Measurements from ENCODE around the gene ATP1A3.
A peak's percentile ranks its signal among the peaks of the same experiment; 100 is the strongest.
"Not testable (repeated sequence)": the region's sequence is repeated elsewhere in the genome, so short reads cannot be mapped to it uniquely, and the experiment has no call there.

The ATP1A3 gene

DNA sequence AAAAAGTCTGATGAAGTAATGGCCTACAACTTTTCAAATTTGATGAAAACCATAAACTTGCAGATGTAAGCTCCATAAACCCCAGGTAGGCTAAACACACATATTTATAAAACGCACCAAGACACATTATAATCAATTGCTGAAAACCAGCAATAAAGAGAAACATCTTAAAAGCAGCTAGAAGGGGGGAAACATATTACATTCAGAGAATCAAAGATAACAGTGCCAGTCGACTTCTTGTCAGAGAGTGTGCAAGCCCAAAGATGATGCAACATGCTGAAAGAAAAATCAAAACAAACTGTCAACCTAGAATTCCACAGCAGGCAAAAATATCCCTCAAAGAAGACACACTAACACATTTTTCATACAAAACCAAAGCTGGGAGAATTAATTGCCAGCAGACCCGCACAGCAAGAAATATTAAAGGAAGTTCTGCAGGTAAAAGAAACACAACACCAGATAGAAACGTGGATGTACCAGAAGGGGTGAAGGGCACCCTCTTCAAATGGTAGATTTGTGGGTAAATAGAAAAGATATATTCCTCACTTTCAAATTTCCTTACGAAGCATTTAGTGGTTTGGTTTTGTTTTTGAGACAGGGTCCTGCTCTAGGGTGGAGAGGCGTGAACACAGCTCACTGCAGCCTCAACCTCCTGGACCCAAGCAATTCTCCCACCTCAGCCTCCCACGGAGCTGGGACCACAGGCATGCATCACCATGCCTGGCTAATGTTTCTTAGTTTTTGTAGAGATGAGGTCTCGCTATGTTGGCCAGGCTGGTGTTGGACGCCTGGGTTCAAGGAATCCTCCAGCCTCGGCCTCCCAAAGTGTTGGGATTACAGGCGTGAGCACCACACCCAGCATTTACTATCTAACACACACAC, 16.5 kb upstream of the ATP1A3 start:
- no peak for DNase-seq

DNA sequence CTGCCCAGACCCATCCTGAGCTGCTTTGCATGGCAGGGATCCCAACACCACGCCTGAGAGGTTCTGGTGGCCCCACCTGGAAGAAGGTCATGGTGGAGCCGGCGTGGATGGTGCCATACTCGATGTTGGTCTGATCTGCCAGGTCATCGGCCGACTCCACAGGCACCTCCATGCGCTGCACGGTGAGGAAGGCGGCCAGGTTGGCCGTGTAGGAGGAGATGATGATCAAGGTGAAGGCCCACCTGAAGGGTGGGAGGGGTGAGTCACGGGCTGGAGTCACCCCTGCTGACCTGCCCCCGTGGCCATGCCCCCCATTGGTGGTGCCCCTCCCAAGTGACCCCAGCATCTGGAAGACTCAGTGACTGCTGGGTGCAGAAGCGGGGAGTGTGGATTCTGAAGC, 12.5 kb upstream of the ATP1A3 start:
- DNase-seq, result no peak

DNA sequence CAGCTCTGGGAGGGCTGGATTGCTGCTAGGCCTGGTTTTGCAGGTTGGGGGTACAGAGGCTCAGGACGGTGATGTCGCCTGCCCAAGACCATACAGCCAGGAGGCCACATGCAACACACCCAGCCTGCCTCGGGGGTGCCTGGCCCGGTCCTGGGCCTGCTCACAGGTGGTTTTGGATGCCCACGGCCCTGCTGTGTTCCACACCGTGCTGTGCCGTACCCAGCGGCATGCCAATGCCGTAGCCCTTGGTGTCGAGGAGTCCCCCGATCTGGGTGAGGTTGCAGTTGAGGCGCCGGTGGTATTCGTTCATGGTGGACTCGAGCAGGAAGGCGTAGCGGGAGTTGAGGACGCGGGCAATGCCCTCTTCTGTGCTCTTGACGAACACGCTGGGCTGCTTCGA, 11.5 kb upstream of the ATP1A3 start:
- DNase-seq, result no peak

DNA sequence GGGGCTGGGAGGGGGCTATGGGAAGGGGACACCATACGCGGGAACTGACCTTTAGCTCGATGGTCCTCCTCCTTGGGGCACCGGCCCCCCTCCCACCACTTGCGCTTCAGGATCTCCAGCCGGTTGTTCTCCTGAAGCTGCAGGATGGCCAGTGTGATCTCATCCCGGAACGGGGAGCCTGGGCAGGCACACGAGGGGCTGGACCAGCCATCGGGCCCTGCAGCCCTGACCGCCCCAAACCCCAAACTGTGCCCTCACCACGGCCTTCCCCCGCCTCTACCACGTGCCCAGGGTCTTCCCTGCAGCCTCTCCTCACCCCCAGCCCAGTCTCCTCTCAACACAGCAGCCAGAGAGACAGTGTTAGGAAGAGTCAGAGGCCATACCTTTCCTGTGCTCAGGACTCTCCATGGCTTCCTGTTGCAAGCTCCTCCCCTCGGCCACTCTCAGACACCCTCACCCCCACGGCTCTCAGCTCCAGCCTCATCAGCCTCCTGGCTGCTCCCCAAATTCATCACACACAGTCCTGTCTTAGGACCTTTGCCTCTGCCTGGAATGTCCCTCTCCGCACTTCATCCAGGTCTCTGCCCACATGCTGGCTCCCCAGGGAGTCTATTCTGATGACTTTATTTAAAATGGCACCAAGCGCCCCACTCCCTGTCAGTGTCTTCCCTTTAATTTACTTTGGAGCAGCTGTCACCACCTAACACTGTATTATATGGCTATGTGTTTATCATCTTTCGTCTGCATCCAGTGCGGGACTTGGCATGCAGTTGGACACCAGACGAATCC, 9.7 kb upstream of the ATP1A3 start:
- no peak for DNase-seq

DNA sequence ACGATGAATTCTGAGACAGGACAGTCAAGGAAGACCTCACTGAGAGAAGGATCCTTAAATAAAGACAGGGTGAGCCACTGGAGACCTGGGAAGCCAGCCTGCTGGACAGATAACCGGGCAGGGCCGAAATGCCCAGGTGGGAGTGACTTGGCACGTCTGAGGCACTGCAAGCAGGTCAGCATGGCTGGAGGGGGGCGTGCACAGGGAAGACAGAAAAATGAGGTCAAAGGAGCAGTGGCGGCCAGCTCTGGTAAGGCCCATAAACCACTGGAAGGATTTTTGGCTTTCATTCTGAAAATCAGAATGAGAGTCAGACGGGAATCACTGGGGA, 5.8 kb upstream of the ATP1A3 start:
- no peak for DNase-seq

DNA sequence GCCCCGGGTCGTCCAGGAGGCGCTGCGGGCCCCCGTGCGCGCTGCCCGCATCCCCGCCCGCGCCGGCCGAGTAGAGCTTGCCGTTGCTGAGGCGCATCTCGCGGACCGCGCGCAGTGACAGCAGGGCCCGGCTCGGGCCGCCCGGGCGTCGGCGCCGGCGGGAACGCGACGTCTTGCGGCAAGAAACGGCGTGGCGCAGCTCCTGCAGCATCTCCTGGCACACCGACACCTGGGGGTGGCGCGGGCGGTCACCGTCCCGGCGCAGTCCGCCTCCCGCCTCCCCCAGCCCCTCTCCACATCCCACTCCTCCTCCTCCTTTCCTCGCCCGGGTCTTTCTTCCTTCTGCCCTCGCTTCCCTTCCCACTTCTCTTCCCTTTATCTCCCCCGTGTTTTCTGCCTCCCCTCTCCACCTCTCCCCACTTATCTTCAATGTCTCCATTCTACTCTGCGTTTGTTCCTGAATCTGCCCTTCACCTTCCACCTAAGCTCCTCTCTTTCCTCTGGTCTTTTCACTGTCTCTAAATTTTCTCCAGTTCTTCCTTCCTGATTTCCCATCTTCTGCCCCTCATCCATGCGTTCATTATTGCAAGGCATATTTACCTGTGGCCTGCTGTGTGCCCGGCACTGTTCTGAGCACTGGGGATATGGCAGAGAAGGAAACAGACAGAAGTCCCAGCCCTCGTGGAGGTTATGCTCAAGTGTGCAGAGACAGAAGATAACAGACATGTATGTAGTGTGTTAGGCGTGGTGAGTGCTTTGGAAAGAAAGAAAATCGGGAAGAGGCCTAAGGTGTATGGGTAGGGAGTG, 5.2 kb upstream of the ATP1A3 start:
- DNase-seq, result no peak

DNA sequence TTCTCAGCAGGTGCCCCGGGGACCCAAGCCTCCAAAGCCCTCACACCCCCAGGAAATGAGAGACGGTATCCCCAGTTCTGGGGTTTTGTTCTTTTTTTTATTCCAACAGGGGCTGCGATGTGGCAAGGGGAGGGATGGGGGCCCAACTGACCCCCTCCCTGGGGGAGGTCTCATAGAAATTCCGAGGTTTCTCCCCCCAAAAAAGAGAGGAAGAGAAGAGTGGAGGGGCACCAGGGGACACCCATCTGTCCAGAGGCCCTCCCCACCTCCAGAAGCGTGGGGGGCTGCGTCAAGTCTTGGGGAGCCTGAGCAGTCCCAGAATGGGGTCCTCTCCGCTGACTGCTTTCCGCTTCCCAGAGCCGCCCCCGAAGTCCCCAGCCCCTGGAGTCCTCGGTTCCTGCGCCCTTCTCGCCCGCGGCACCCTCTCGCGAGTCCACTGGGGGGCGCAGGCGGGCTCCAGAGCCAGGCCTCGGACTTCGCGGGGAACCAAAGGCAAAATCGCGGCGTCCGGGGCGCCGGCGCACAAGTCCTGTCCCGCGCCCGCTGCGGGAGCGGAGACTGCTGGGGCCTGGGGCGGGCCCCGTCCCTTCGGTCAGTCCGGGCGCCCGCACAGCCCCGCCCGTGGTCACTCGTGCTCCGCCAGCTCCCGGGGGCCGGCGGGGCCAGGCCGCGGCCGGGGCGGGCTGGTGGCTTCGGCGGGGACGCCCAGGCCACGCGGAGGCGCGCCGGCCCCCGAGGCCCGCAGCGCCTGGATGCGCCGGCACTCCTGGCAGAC, 4.4 kb upstream of the ATP1A3 start:
- no peak for DNase-seq

DNA sequence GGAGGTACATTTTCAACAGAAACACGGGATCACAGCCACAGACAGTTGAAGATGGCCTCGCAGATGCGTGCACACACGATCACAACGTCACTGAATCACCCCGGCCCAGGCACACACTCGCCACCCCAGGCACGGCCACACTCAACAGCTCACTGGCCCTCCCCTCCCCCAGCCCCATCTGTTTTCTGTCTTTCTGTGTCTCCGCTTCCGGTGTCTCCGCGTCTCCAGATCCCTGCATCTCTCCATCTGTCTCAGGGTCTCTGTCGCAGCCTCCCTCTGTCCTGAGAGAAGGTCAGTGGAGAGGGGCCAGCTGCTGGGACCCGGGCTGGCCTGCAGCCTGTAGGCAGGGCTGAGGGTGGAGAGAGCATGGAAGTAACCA, 3.8 kb upstream of the ATP1A3 start:
- no peak for DNase-seq

DNA sequence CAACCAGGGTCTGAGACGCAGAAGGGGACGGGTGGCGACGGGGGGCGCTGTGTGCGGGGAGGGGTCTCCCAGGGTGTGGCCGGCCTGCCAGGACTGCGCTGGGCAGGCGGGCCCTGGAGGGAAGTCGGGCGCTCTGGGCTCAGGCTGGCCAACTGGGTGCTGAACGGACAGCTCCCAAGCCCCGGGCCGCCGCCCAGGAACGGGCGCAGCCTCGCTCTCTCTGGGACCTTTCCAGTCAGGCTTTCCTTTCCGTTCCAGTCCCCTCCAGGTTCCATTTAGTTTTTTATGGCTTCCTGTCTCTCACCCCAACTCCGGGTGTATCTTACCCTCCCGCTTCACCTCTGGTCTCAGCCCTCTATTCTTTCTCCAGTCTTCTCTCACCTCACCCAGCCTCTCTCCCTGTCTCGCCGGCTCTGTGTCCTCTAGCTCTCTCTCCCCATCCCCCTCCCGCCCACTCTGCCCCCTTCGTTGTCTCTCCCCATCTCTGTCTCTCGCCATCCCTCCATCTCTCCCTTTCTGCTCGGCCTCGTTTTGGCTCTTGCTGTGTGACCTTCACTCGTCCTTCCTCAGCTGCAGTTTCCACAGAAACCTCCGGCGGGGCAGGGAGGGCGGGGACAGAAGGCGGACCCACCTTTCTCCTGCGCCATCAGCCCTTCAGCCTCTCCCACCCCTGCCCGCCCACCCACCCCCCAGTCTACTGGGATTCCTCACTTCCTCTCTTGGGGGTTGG, 3.3 kb upstream of the ATP1A3 start:
- peak; percentile 93 for DNase-seq

DNA sequence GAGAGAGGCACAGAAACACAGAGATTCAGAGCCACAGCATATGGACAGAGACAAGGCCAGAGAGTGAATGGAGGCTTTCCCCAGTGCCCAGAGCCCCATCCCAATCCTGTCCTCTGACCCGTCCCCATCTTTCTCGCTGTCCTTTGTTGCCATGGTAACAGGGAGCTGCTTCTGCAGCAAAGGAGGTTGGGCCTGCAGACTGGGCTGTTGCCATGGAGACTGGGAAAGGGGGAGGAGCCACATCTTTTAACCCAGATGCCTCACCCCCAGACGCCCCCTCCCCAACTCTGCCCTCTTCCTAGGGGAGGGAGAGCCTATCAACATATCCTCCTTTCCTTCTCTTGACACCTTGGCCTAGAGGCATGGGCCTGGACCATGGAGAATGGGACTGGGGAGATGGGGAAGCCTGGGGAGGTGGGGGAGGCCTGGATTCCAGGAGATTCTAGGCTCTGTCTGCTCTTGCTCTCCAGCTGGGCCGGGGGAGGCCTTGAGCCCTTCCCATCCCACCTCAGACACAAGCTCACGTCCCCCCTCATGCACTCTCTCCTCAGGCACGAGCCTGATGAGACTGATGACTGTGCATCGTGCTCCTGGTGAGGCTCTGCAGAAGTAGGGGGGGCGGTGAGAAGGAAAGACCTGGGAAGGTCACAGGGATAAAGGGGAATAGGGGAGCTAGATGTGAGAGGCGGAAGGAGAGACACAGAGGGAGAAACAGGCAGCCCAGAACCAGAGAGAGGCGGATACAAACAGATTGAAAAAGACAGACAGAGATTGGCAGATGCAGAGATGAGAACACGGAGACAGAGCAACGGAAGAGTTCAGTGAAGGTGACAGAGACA, 2.1 kb upstream of the ATP1A3 start:
- DNase-seq, result peak; percentile 98

DNA sequence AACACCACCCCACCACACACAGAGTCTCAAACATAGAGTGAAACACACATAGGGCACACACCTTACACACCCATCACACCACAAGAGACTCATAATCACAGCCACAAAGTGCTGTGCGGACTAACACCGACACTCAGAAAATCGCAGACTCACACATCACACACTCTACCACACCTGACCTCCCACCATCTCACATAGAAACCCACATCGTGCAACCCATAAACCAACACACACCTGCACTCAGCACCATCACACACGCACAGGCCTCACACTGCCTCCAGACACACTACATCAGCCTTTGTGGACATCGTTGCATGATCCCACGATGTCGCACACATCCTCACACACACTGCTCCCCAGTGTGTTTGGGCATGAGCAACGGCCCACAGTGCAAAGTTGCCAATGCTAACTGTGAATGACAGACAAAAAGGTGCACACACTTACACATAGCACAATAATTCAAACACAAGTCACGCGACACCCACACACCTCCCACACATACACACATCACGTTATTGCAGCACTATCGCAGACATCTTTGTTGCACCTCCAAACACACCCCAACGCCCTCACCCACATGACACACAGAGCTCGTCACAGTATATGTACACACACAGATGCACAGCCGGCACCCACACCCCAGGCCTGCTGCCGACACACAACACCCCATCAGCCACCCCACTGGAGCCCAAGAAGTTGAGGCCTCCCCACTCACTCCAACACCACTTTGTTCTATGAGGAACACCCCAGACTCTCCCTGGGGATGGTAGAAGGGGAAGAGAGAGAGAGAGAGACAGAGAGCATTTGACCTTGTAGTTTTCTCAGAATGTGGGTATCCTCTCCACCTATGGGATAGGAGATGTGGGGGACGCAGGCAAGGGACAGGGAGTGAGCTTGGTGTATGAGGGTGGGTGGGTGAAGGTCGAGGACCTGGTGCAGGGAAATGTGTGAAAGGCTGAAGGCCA, 1.2 kb upstream of the ATP1A3 start:
- DNase-seq, result no peak

DNA sequence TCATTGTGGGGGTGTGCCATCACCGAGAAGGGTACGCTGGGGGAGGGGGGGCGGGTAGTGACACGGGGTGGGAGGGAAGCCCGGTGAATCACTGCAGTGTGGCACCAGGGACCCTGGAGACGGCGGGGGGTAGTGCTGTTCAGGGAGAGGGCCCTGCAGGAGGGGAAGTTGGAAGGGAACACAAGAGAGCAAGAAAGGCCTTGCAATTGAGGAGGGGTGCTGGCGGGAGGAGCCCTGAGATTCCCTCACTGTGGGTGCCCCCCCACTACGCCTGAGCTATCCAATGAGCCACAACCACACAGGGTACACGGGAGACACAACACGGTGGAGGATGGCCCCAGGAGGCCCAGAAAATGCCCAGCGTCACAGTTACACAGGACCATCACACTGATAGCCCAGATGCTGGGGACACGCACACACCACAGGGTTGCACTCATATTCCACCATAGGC, 516 bp upstream of the ATP1A3 start:
- DNase-seq, result peak; percentile 76

DNA sequence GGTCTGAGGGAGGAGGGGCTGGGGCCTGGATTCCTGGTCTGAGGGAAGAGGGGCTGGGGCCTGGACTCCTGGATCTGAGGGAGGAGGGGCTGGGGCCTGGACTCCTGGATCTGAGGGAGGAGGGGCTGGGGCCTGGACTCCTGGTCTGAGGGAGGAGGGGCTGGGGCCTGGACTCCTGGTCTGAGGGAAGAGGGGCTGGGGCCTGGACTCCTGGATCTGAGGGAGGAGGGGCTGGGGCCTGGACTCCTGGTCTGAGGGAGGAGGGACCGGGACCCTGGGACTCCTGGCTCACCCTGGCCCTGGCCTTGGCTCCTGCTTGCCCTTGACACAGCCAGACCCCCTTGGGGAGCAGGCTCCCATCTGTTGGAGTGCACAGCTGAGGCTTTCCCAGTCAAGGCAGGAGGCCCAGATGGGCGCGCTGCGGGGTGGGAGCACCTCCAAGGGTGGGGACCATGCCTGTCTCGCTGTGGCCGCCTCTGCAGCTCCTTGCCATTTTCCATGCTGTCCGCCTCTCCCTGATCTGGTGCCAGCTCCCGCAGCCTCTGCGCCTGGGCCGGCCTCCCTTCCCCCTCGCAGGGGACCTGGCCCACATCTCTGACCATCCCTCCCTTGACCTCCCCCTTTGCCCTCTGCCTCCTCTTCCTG, 2.0 kb downstream of the ATP1A3 start:
- not testable (repeated sequence) for DNase-seq

DNA sequence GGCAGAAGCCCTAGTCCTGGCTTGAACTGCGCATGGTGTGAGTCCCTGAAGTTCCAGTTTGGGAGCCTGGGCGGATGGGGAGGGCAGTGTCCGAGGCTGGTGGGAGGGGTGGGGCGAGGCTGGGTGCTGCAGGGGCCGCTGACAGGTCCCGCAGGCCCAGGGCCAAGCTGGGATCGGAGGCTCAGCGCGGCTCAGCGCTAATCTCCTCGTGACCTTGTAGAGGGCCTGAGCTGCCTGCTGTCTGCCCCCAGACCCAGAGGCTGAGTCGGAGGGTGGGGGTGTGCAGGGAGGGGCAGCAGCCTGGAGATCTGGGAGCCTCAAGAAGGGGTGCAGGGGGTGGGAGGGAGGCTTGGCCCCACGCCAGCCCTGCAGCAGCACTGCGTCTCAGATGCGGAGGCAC, 3.0 kb downstream of the ATP1A3 start:
- no peak for DNase-seq

DNA sequence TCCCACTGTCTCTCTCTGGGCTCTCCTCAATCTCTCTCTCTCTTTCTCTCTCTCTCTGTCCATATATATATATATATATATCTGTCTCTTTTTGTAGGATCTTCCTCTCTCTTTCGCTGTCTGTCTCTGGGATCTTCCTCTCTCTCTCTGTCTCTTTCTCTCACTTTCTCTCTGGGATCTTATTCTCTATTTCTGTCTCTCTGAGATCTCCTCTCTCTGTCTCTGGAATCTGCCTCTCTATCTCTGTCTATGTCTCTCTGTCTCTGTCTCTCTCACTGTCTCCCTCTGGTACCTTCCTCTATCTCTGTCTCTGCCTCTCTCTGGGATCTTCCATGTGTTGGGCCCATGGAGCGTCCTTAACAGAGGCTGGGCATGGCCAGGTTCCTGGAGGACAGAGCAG, 3.4 kb downstream of the ATP1A3 start:
- no peak for DNase-seq

DNA sequence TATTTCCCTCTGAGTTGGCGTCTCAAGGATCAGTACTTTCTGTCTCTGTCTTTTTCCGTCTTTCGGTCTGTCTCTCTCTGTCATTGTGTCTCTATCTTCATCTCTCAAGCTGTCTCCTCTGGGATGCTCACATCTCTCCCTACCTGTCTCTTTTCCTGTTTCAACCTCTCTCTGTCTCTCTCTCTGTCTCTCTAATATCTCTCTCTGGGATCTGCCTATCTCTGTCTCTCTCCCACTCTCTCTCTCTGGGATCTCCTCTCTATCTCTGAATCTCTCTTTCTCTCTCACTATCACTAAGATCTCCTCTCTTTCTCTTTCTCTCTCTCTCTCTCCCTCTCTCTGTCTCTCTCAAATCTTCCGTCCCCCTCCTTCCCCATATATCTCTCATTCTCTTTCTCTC, 4.0 kb downstream of the ATP1A3 start:
- no peak for DNase-seq

DNA sequence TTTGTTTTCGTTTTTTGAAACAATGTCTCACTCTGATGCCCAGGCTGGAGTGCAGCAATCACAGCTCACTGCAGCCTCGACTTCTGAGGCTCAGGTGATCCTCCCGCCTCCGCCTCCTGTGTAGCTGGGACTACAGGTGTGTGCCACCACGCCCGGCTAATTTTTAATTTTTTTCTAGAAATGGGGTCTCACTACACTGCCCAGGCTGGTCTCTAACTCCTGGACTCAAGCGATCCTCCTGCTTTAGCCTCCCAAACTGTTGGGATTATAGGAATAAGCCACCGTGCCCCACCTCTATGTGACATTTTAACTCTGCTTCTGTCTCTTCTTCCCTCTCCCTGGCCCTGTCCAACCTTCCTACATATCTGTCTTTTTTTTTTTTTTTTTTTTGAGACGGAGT, 5.1 kb downstream of the ATP1A3 start:
- DNase-seq, result no peak

DNA sequence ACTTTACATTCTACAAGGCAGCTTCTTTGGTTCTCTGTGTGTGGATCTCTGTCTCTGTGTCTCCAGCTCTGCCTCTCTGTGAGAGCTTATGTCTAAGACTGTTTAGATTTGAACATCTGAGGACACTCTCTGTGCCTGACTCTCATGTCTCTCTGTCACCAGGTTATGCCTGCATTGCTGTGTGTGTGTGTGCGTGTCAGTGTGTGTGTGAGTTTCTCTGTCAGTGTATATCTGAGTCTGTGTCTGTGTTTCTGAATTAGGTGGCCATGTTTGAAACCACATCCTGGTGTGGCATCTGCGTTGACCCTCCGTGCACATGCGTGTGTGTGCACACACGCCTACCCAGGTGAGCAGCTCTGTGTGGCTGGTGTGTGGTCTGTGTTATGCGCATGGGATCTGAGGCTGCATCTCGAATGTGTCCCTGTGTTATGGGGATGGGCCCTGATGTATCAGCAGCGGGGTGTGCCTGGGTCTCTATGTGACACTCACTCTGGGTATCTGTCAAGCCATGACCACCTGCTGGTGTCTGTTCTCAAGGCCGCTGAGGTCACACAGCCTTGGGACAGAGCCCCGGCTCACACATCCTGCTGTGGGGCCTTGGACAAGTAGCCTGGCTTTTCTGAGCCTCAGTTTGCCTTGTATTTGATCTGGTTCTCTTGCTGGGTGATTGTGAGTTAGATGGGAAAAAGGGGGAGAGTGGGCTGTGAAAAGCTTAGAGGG, 6.7 kb downstream of the ATP1A3 start:
- DNase-seq, result no peak

DNA sequence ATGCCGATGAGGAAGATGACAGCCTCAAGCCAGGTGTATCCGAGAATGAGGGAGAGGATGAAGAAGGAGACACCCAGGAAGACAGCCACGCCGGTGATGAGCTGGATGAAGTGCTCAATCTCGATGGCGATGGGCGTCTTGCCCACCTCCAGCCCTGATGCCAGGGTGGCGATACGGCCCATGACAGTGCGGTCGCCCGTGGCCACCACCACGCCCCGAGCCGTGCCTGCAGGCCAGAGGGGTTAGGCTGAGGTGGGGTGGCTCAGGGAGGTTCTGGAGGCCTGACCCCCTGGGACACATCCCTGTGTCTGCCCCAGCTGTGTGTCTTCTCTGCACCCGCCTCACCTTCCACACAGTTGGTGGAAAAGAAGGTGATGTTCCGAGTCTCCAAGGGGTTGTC, 9.1 kb downstream of the ATP1A3 start:
- DNase-seq, result no peak
